Measurements from ENCODE around the gene BMX.

The BMX gene

DNA sequence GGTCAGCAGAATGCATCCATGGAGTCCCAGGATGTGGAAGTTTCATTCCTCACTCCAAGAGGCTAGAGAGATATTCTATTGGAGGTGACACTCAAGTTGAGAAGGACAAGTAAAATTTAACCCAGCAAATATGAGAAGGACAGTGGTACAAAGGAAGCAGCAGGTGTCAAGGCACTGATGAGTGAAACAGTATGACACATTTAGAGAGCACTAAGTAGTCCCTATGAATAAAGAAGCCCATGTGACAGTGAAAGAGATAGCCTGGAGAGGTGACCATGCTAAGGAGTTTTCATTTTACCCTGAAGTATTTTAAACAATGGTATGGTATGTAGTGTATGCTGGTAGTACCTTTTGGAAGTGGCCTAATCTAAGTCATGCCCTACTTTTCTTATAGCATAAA lies 9.2 kb downstream of the BMX start:
- ATAC-seq = no peak

DNA sequence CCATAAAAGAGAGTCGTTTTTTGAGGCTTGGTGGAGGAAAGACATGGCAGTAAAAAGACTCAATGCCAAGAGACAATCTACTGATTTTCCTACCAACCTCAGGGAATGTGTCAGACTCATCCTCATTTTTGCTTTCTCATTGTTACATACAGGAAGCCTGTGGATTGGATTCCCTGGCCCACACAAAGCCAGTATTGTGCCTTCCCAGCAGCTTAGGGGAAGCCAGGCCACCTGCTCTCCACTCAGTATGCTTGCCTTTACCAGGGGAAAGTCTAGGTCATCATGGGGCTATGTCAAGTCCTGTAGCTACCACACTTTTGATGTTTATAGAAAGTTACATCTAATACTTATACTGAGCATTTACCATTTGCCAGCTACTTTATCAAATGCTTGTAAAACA lies 11.0 kb downstream of the BMX start:
- ATAC-seq = no peak

DNA sequence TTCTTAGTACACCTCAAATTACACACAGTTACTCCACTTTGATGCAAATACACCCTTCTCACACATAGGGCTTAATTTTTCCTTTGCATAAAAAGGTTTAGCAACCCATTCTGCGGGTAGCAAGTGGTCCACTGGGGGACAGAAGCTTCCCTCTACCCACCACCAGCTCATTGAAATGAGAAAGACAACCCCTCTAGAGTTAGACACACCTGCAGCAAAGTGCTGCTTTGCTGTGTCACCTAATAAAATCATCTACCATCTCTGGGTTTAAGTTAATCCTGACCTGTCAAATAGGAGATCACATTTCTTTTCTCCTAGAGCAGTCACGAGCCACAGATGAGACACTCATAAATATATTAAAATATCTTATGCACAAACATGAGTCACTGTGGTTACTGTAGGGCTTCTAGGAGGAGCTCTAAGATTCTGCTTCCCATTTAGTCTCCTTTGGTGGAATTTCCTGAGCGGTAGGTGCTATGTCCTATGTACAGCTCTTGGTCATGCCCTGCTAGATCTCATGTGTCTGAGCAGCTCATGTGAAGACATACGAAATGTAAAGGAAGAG lies 11.9 kb downstream of the BMX start:
- ATAC-seq = no peak

DNA sequence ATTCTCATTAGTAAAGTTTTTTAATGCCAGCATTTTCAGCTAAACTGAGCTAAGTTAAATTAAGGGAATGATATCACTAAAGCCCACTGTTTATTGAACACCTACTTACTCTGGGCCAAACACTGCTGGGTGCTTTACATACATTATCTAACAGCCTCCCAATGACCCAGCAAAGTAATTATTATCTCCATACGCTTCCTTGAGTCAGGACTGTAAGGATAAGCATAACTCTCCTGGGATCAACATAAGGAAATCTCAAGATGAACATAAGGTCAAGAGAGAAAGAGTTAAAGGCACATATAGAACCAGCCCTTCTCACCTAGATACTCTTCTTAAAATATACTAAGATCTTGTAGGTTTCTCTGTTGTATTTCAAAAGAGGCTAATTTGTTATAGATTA lies 13.7 kb downstream of the BMX start:
- no peak for ATAC-seq

DNA sequence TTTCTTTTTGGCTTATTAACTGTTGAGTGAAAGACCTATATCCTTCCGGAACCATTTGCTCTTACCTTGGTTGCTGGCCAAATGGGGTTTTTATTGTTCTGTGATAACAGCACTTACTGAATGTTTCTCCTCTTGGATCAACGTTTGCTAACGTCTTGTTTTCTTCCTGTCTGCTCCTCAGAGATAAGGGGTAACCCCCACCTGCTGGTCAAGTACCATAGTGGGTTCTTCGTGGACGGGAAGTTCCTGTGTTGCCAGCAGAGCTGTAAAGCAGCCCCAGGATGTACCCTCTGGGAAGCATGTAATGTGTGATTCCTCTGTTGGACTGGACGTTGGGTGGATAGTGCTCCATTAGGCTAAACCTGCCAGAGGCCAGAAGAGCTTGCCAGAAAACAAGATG lies 15.3 kb downstream of the BMX start:
- ATAC-seq = no peak

DNA sequence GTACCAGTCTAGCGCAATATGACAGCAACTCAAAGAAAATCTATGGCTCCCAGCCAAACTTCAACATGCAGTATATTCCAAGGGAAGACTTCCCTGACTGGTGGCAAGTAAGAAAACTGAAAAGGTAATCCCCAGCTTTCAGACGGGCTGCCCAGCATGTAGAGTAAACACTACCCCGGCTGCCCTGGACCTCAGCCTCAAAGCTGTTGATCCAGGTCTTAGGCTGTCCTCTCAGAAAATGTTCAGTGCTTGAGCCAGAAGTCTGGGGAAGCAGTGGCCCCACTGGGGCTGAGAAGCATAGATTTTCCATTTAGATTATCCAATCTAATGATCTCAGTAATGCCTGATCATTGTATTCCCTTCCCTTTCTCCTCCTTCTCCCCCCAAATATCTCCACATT lies 21.9 kb downstream of the BMX start:
- no peak for ATAC-seq

DNA sequence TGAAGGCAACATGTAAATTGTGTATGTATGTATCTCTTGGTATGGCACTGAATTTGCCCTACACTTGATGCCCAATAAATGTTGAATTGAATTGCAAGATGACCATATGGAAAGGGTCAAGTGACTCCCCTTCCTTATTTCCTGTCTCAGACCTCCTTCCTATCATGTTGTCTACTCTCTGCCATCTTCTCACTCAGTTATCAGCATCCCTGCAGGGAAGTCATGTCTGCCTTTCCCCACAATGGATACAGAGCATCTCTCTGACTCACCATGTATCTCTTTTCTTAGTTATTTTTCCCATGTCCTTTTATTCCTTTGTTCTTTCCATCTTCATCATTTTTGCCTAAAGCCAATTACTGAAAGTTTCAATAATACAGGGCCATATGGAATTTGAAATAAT lies 22.5 kb downstream of the BMX start:
- no peak for ATAC-seq

DNA sequence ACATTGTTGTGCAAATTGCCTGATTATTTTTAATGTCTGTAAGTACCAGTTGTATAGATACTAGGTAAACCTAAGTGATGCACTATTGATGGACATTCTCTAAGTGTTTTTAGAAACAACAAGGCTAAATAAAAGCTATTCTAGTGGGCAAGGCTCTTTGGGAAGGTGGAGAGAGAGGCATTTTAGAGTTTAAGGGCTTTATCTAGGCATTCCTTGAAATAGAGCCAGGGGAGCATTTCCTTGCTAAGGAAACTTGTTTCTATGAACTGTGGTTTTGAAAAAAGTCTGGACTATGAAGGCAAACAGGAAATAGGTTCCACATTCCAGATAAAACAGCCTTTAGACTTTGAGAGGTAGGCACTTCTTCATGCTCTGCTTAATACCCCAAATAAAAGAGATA lies 23.8 kb downstream of the BMX start:
- ATAC-seq = no peak

DNA sequence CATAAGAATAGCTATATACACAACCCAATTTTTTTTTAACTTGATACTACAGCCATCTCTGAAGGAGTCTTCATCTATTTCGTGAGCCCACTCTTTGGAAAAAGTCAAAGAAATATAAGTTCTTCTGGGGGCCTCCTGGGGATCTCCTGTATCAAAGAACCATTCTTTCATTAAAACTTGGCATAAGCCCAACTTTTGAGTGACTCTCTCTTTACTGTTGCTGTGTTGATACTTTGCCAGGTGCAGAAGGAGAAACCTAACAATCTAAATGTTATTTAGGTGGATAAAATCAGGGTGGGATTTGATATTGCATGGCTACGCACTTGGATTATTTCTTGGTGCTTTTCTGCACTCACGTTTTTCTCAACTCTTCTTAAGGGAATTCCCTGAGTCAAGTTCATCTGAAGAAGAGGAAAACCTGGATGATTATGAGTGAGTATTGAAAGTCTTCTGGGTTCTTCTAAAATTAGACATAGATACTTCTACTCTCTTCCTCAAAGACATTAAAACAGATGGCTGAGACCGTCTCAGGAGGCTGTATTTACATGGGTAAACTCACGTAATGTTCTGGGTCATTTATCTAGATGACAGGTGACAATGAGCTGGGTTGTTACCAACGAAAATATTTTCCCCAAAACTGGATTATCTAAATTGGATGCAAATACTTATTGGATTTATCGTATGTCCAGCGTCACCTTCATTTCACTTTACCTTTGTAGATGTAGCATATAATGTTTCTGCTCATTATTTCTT lies 25.2 kb downstream of the BMX start:
- ATAC-seq = no peak

DNA sequence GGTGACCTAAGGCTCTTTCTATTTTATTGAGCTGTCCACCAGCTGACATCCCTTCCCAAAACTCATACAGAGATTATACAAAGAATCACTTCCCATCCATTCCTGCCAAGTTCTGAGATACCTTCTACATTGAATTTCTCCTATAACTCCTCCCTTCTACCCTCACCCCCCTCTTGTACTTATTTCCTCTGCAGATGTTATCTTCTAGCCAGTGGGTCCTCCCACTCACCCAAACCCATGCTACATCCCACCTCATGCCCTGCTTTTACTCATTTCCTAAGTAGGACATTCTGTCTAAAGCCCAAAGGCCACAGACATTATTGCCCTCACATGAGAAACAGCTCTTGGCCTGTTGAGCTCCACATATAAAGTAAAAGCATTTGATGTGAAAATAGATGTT lies 28.6 kb downstream of the BMX start:
- no peak for ATAC-seq

DNA sequence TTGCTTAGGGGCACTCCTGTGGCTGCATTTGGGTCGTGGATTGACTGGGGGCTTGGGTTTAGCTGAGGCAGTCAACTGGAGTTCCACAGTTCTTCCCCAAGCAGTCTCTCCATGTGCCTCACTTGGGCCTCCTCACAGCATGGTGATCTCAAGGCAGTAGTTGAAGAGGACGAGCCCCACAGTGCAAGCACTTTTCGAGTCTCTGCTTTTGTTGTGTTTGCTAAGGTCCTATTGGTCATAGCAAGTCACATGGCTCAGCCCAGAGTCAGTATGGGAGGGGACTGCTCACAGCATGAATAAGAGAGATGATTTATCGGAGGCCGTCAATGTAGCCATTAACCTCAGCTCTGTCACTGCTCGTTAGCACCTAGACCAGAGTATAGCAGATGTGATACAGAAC lies 29.7 kb downstream of the BMX start:
- no peak for ATAC-seq

DNA sequence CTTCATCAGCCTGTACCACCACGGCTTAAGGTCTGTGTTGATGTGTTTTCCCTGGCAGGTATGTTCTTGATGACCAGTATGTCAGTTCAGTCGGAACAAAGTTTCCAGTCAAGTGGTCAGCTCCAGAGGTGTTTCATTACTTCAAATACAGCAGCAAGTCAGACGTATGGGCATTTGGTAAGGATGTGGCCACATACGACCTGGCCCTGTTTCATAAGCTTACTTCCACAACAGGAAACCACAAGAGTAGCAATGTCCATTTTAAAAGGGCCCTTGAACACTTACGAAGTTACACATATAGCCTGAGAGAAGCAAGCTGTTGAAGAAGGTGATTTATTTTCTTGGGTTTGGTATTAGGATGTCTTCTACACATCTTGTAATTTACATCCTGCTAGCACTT lies 46.1 kb downstream of the BMX start:
- ATAC-seq = no peak

DNA sequence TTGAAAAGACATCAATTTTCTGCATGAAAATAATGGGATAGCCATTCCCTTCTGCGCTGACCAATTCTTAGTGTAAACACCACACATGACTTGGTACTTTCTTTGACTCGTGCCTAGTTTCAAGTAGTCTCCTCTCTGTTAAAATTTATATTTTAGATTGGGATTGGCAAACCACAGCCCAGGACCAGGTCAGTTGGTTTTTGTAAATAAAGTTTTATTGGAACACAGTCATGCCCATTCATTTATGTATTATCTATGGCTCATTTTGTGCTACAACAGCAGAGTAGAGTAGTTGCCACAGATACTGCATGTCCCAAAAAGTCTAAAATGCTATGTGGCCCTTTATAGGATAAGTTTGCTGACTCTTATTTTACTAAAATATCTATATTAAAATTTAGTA lies 46.7 kb downstream of the BMX start:
- ATAC-seq = no peak

DNA sequence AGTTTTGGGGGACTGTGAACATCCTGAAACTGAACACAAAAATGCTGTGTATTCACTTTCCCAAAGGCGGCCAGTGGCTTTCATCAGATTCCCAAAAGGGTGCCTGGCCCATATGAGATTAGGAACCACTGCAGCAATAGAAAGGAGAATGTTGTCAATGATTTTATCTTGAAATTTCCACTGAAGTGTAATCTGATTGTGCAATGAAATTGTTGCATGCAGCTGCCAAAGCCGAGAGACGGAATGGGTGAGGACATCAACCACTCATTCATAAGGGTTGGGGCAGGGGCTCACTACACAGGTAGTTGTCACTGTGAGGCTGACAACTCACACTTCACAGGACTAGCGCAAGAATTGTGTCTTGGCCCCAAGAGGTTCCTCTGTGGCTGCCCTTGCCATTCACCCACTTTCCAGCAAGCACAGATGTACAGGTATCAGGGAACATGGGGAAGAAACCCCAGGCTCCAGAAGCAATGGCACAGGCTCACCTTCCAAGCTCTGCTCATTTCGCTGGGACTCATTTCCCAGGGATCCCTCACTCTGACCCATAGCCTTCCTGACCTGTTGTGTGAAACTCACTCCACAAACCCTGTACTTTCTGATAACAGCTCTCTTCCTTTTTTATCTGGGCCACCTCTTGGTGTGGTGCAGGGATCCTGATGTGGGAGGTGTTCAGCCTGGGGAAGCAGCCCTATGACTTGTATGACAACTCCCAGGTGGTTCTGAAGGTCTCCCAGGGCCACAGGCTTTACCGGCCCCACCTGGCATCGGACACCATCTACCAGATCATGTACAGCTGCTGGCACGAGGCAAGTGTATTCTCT lies 48.8 kb downstream of the BMX start:
- no peak for ATAC-seq

DNA sequence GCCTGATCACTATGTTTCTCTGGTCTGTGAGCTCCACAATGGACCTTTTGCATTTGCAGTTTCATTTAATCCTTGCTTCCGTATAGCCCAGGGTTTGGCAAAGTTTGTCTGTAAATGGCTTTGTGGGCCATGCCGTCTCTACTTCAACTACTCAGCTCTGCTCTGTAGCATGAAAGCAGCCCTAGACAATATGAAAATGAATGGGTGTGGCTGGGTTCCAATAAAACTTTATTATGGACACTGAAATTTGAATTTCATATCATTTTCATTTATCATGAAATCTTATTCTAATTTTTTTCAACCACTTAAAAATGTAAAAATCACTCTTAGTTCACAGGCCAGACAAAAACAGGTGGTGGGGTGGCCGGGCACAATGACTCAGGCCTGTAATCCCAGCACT lies 58.6 kb downstream of the BMX start:
- no peak for ATAC-seq

DNA sequence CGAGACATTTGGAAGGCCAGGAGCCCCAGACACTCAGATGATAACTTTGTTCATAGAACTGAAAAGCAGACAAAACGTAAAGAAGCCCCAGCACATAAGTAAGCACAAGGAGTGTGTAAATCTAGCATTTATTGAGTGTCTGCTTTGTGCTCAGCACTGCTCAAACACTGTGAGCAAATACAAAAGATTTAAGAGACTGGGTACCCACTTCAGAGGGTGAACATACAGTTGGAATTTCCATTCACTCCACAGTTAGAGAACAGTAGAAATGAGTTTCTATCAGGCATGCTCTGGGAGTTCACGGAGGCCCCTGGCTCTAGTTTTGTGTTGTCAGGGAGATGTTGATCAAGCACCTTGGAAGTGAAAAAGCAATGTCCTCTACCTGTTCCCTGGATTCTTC lies 60.3 kb downstream of the BMX start:
- no peak for ATAC-seq

DNA sequence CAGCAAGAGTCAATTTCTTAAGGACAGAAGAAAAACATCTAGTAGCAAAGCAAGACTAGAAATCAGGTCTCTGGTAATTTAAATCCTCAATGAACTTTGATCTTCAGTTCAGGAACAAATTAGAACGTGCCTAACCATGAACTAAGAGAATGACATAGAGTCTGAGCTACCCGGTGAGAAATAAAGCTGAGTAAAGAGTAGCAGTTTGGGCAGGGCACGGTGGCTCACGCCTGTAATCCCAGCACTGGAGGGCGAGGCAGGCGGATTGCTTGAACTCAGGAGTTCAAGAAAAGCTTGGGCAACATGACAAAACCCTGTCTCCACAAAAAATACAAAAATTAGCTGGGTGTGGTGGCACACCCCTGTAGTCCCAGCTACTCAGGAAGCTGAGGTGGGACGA lies 62.4 kb downstream of the BMX start:
- no peak for ATAC-seq

DNA sequence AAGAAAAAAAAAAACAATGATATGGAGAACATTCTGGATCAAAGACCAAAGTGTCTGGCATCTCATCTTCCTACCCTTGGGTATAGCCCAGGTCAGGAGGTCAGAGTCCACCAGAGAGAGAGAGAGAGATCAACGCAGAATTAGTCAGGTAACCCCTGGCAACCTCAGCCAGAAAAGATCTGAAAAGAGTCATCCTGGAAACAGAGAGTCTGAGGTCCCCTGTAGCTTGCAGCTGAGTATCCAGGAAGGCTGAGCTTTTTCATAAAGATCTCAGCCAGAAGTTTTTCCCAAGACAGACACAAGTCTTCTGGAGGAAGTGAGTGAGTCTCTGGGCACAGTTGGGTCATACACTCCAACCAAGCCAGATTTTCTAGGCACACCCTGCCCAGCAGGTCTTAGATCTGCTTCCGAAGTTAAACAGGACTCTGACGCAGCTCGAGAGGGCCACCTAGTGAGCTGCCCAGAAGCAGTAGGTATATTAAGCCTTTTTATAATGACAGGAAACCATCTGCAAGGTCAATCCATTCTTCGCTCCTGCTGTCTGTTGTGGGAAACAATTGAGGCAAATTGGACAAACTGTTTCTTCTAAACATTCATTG lies 64.5 kb downstream of the BMX start:
- ATAC-seq = no peak

DNA sequence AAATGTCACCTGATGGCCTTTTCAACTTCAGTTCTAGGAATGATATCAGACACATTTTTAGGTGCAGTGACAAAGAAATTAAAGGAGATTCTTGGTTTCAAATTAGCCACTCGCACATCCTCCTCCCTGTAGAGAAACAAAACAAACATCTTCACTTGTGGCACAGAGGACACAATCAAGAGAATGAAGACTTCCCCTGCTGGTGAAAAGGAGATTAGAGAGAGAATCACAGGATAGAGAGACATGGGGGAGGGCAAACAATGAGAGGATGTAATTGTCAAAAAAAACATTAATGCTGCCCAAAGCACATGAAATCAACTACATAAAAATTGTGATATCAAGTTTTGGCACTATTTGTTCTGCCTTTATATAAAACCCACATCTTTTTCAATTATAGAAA lies 65.6 kb downstream of the BMX start:
- no peak for ATAC-seq

DNA sequence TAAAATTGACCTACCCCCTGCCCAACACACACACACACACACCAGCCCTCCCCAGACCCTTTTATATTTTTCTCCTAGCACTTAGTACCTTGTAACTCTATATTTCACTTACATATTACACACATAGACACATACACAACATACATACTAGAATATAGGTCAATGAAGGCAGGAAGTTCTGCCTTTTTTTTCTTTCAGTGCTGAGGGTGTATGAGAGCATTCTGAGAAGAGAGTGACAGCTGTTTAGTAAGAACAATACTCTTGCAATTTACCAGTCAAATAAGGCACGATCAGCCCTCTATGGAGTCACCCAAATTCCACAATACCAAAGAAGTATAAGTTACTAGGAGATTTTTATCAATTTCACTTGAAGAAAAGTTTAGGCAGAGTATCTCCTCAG lies 66.7 kb downstream of the BMX start:
- ATAC-seq = no peak

DNA sequence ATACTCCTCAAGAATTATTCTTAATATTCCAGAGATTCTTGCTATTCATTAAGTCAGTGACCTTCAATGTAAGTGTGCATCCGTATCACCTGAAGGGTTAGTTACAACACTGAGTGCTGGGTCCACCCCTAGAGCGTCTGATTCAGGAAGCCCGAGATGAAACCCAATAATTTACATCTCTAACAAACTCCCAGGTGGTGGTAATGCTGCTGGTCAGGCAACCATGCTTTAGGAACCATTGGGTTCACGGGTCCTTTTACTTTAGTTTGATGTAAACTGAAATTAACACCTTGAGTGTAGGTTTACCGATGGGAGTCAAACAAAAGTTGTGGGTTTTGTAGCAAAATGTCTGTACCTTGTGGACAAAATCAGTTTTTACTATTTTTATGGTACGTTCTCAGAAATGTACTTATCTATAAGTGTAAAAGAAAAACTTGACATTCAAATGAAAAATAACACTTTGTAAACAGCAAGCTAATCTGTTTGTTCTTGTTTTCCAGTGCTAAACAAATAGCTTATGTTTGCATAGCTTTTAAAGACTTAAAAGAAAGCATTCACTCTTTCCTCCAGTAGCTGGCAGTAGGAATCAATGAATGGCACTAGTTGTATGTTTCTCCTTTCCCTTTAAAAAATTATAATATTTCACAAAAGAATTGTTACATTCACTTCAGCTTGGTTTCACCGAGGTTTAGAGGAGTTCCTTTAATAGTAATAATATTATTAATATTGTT lies 67.4 kb downstream of the BMX start:
- ATAC-seq = no peak

DNA sequence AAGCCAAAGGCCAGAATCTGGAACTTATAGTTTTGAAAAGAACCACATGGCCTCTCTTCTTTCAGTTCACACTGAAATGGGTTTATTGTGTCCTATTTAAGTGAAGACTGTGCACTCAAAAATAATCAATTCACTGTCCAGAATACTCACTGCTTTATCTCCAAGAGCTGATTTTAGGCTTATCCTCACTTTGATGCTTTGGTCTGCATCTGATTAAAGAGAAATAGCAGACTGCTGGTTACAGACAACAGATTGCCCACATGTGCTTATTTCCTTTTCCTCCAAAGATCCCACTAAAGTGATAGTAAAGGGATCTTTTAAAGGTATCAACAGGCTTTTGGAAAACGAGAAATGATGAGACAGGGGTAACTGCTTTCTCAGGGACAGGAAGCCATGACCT lies 69.5 kb downstream of the BMX start:
- ATAC-seq = no peak

DNA sequence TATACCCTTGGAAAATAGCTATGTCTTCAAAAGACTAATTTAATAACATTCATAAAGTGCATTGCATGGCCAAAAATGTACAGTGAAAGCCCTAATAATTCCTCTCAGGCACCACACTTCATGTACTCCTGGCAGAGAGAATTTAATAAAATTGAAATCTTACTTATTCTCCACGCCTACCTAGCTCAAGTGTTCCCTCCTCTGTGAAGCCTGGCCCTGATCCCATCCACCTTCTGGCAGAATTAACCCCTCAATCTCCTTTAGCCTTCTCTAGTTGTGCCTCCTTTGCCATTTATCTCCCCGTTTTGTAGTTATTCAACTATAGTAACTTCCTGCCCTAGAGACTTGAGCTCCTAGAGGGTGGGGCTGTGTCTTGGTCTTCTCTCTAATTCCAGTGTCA lies 73.4 kb downstream of the BMX start:
- no peak for ATAC-seq

Data from activated CD4-positive, CD25-positive, alpha-beta regulatory T cell treated with anti-CD3 and anti-CD28 coated beads, Interleukin-2, amount 50 U/mL, for 24 hours (primary cell).